WTC11 (cell line): Measurements from ENCODE around the gene SHROOM2. TPM values are rescaled to one million over a fixed set of nuclear protein-coding genes. Genes with fewer than 3 reads are reported as not detected.

Source experiments
- ATAC-seq: fragments of 200-7000 bp; cut with Tn5 transposase; 2 replicates; pipeline ENCODE4 v1.10.0; 2021; ENCODE audit warnings: mild to moderate bottlenecking, moderate library complexity
- CTCF ChIA-PET: fragments of 300-600 bp; sonication (Branson Sonifier 250); formaldehyde crosslinking; loops from one replicate; lab custom pipeline; 2021; ENCODE audit warnings: antibody characterized with exemption; lab: Charles Lee
- POLR2A ChIA-PET: fragments of 350-600 bp; sonication (Branson Sonifier 250); formaldehyde crosslinking; loops from one replicate; lab custom pipeline; 2021; ENCODE audit warnings: antibody characterized with exemption; lab: Charles Lee
- DNase-seq: peaks from one replicate; pipeline ENCODE4 v3.0.0; 2021; ENCODE audit warnings: low spot score
- H3K27ac Mint-ChIP-seq: 2 replicates; pipeline ENCODE4 v1.8.0; 2021; ENCODE audit warnings: mixed read lengths
- H3K27me3 Mint-ChIP-seq: 2 replicates; pipeline ENCODE4 v1.8.0; 2021; ENCODE audit warnings: low read depth, mild to moderate bottlenecking, moderate library complexity, mixed read lengths
- H3K36me3 Mint-ChIP-seq: 2 replicates; pipeline ENCODE4 v1.8.0; 2021; ENCODE audit warnings: mixed read lengths
- H3K4me1 Mint-ChIP-seq: 2 replicates; pipeline ENCODE4 v1.8.0; 2022; ENCODE audit warnings: mixed read lengths
- H3K4me3 Mint-ChIP-seq: 2 replicates; pipeline ENCODE4 v1.8.0; 2021; ENCODE audit warnings: mild to moderate bottlenecking, moderate library complexity, mixed read lengths
- H3K9me3 Mint-ChIP-seq: 2 replicates; pipeline ENCODE4 v1.8.0; 2021; ENCODE audit warnings: mixed read lengths
- ATF6 ChIP-seq: sonication (generic); formaldehyde crosslinking; IDR thresholded peaks from 2 replicates; pipeline ENCODE4 v1.8.1; 2023; ENCODE audit warnings: mild to moderate bottlenecking, missing genetic modification reagents
- CREB1 ChIP-seq: sonication (generic); formaldehyde crosslinking; IDR thresholded peaks from 2 replicates; pipeline ENCODE4 v1.8.0; 2023; ENCODE audit warnings: mild to moderate bottlenecking, missing genetic modification reagents
- CREM ChIP-seq: sonication (generic); formaldehyde crosslinking; IDR thresholded peaks from 2 replicates; pipeline ENCODE4 v1.8.1; 2022; ENCODE audit warnings: mild to moderate bottlenecking, missing genetic modification reagents, moderate library complexity
- ESRRA ChIP-seq: sonication (generic); formaldehyde crosslinking; IDR thresholded peaks from 2 replicates; pipeline ENCODE4 v1.8.1; 2022; ENCODE audit warnings: mild to moderate bottlenecking, missing genetic modification reagents, borderline replicate concordance
- FOXP1 ChIP-seq: sonication (generic); formaldehyde crosslinking; IDR thresholded peaks from 2 replicates; pipeline ENCODE4 v1.8.0; 2022; ENCODE audit warnings: missing genetic modification reagents, mild to moderate bottlenecking, moderate library complexity, borderline replicate concordance
- GTF2I ChIP-seq: fragments of 250-450 bp; sonication (Bioruptor Pico); conservative IDR thresholded peaks from 2 replicates; pipeline ENCODE4 v1.4.0; 2021; ENCODE audit warnings: mild to moderate bottlenecking
- IRF2 ChIP-seq: sonication (generic); formaldehyde crosslinking; IDR thresholded peaks from 2 replicates; pipeline ENCODE4 v1.8.0; 2022; ENCODE audit warnings: low read depth, missing genetic modification reagents, borderline replicate concordance
- JUN ChIP-seq: sonication (generic); formaldehyde crosslinking; IDR thresholded peaks from 2 replicates; pipeline ENCODE4 v1.8.0; 2023; ENCODE audit warnings: mild to moderate bottlenecking, missing genetic modification reagents
- MXD4 ChIP-seq: fragments of 250-450 bp; sonication (Bioruptor Pico); IDR thresholded peaks from 2 replicates; pipeline ENCODE4 v1.8.0; 2021; ENCODE audit warnings: mild to moderate bottlenecking, moderate library complexity, borderline replicate concordance
- MYBL2 ChIP-seq: sonication (generic); formaldehyde crosslinking; IDR thresholded peaks from 2 replicates; pipeline ENCODE4 v1.8.1; 2023; ENCODE audit warnings: mild to moderate bottlenecking, moderate library complexity, missing genetic modification reagents
- NR1H2 ChIP-seq: sonication (generic); formaldehyde crosslinking; IDR thresholded peaks from 2 replicates; pipeline ENCODE4 v1.9.0; 2021; ENCODE audit warnings: mild to moderate bottlenecking, moderate library complexity, missing genetic modification reagents
- NR3C1 ChIP-seq: sonication (generic); formaldehyde crosslinking; conservative IDR thresholded peaks from 2 replicates; pipeline ENCODE4 v1.8.1; 2023; ENCODE audit warnings: low read depth, mild to moderate bottlenecking, missing genetic modification reagents
- SOX15 ChIP-seq: fragments of 250-450 bp; sonication (Bioruptor Pico); IDR thresholded peaks from 2 replicates; pipeline ENCODE4 v1.9.0; 2021; ENCODE audit warnings: mild to moderate bottlenecking
- TP53 ChIP-seq: sonication (generic); formaldehyde crosslinking; IDR thresholded peaks from 2 replicates; pipeline ENCODE4 v1.8.1; 2023; ENCODE audit warnings: mild to moderate bottlenecking, missing genetic modification reagents
- ZBTB43 ChIP-seq: sonication (generic); formaldehyde crosslinking; IDR thresholded peaks from 2 replicates; pipeline ENCODE4 v1.8.1; 2023; ENCODE audit warnings: mild to moderate bottlenecking, missing genetic modification reagents
- ZNF281 ChIP-seq: sonication (generic); formaldehyde crosslinking; IDR thresholded peaks from 2 replicates; pipeline ENCODE4 v1.8.0; 2023; ENCODE audit warnings: mild to moderate bottlenecking, missing genetic modification reagents
- ZNF396 ChIP-seq: fragments of 250-450 bp; sonication (Bioruptor Pico); IDR thresholded peaks from 2 replicates; pipeline ENCODE4 v1.8.0; 2021; ENCODE audit warnings: mild to moderate bottlenecking, moderate library complexity, borderline replicate concordance
- ZNF423 ChIP-seq: fragments of 250-450 bp; sonication (Bioruptor Pico); IDR thresholded peaks from 2 replicates; pipeline ENCODE4 v2.1.2; 2022; ENCODE audit warnings: mild to moderate bottlenecking, moderate library complexity
- ZNF671 ChIP-seq: fragments of 250-450 bp; sonication (Bioruptor Pico); IDR thresholded peaks from 2 replicates; pipeline ENCODE4 v1.8.0; 2021; ENCODE audit warnings: mild to moderate bottlenecking
- total RNA-seq: library from RNA; stranded (reverse); gene quantifications from 3 replicates; pipeline ENCODE4 v1.2.3, GENCODE V29; 2021
- TF ChIP-seq, protein P1 (sequence below): sonication (generic); formaldehyde crosslinking; conservative IDR thresholded peaks from 2 replicates; pipeline ENCODE4 v1.8.1; 2023; ENCODE audit warnings: mild to moderate bottlenecking, low read depth, missing genetic modification reagents, moderate library complexity
- TF ChIP-seq, protein P2 (sequence below): fragments of 250-450 bp; sonication (Bioruptor Pico); IDR thresholded peaks from 2 replicates; pipeline ENCODE4 v2.1.2; 2022; ENCODE audit warnings: mild to moderate bottlenecking, moderate library complexity
- TF ChIP-seq, protein P3 (sequence below): sonication (generic); formaldehyde crosslinking; IDR thresholded peaks from 2 replicates; pipeline ENCODE4 v1.8.1; 2023; ENCODE audit warnings: mild to moderate bottlenecking, missing genetic modification reagents, borderline replicate concordance

SHROOM2 gene
- total RNA-seq, 1 experiment from 2014 or later: 14.8 TPM

DNA sequence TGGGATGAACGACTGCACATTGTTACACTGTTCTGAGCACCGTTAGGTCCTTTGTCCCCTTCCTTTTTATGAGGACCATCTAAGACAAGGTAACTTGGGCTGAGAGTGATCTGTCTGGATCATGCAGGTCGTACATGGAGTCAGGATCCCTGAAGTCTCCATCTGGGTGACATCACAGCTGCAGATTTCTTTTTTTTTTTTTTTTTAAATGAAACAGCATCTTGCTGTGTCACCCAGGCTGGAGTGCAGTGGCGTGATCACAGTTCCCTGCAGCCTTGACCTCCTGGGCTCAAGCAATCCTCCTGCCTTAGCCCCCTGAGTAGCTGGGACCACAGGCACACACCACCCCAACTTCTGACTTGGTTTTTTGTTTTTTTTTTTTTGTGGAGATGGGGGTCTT, 16.5 kb downstream of the SHROOM2 start (continued):
- no peak for TF ChIP-seq ZBTB43 (CRISPR knock-in tag)
- no peak for TF ChIP-seq JUN
- no peak for TF ChIP-seq CREB1
- TF ChIP-seq, protein P1, sequence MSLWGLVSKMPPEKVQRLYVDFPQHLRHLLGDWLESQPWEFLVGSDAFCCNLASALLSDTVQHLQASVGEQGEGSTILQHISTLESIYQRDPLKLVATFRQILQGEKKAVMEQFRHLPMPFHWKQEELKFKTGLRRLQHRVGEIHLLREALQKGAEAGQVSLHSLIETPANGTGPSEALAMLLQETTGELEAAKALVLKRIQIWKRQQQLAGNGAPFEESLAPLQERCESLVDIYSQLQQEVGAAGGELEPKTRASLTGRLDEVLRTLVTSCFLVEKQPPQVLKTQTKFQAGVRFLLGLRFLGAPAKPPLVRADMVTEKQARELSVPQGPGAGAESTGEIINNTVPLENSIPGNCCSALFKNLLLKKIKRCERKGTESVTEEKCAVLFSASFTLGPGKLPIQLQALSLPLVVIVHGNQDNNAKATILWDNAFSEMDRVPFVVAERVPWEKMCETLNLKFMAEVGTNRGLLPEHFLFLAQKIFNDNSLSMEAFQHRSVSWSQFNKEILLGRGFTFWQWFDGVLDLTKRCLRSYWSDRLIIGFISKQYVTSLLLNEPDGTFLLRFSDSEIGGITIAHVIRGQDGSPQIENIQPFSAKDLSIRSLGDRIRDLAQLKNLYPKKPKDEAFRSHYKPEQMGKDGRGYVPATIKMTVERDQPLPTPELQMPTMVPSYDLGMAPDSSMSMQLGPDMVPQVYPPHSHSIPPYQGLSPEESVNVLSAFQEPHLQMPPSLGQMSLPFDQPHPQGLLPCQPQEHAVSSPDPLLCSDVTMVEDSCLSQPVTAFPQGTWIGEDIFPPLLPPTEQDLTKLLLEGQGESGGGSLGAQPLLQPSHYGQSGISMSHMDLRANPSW (CRISPR knock-in tag): no peak
- TF ChIP-seq ZNF396 (CRISPR knock-in tag): no peak
- no peak for TF ChIP-seq IRF2
- no peak for TF ChIP-seq ZNF423 (CRISPR knock-in tag)
- no peak for TF ChIP-seq ZNF281 (CRISPR knock-in tag)
- TF ChIP-seq ATF6 (CRISPR knock-in tag): no peak
- TF ChIP-seq ESRRA (CRISPR knock-in tag): no peak
- no peak for TF ChIP-seq FOXP1
- TF ChIP-seq MYBL2: no peak

DNA sequence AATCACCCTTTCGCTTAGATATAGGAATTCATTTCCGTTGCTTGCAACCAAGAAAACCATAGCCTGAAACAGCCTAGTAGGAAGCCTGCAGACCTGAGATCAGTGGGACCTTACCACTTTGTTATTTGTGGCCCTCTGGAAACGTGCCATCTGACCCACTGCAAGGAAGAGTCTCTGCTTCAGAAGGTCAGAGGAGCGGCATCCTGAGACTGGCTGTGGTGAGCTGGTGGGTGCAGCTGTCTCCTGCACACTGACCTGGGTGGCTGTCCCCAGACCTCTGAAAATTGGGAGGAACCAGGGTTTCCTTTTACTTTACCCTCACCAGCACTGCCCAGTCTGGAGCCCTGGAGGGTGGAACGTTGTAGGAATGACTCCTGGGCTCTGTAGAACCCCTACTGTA, 18.2 kb downstream of the SHROOM2 start:
- H3K27me3 Mint-ChIP-seq: no peaks in the 10 kb centered on the region
- H3K27ac Mint-ChIP-seq: no peak overlapping the region
- ChIA-PET POLR2A (no interaction called here), CTCF (no interaction called here)
- H3K4me1 Mint-ChIP-seq: peaks cover 16% of the 10 kb centered on the region
- ATAC-seq (no peak), DNase-seq (no peak)
- H3K36me3 Mint-ChIP-seq: peaks cover 13% of the 10 kb centered on the region
- no peak overlapping the region for H3K4me3 Mint-ChIP-seq
- H3K9me3 Mint-ChIP-seq: peaks cover 7% of the 10 kb centered on the region
- TF ChIP-seq, protein P2, sequence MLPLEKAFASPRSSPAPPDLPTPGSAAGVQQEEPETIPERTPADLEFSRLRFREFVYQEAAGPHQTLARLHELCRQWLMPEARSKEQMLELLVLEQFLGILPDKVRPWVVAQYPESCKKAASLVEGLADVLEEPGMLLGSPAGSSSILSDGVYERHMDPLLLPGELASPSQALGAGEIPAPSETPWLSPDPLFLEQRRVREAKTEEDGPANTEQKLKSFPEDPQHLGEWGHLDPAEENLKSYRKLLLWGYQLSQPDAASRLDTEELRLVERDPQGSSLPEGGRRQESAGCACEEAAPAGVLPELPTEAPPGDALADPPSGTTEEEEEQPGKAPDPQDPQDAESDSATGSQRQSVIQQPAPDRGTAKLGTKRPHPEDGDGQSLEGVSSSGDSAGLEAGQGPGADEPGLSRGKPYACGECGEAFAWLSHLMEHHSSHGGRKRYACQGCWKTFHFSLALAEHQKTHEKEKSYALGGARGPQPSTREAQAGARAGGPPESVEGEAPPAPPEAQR (CRISPR knock-in tag): no peak
- TF ChIP-seq TP53 (CRISPR knock-in tag) (no peak), SOX15 (CRISPR knock-in tag) (no peak), NR3C1 (CRISPR knock-in tag) (no peak), ZNF671 (no peak), NR1H2 (no peak), CREM (no peak), GTF2I (CRISPR knock-in tag) (no peak), MXD4 (CRISPR knock-in tag) (no peak)
- TF ChIP-seq, protein P1 (CRISPR knock-in tag): no peak
- TF ChIP-seq, protein P3, sequence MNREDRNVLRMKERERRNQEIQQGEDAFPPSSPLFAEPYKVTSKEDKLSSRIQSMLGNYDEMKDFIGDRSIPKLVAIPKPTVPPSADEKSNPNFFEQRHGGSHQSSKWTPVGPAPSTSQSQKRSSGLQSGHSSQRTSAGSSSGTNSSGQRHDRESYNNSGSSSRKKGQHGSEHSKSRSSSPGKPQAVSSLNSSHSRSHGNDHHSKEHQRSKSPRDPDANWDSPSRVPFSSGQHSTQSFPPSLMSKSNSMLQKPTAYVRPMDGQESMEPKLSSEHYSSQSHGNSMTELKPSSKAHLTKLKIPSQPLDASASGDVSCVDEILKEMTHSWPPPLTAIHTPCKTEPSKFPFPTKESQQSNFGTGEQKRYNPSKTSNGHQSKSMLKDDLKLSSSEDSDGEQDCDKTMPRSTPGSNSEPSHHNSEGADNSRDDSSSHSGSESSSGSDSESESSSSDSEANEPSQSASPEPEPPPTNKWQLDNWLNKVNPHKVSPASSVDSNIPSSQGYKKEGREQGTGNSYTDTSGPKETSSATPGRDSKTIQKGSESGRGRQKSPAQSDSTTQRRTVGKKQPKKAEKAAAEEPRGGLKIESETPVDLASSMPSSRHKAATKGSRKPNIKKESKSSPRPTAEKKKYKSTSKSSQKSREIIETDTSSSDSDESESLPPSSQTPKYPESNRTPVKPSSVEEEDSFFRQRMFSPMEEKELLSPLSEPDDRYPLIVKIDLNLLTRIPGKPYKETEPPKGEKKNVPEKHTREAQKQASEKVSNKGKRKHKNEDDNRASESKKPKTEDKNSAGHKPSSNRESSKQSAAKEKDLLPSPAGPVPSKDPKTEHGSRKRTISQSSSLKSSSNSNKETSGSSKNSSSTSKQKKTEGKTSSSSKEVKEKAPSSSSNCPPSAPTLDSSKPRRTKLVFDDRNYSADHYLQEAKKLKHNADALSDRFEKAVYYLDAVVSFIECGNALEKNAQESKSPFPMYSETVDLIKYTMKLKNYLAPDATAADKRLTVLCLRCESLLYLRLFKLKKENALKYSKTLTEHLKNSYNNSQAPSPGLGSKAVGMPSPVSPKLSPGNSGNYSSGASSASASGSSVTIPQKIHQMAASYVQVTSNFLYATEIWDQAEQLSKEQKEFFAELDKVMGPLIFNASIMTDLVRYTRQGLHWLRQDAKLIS (CRISPR knock-in tag): no peak
